Left lung (tissue), 10 donors: Measurements from ENCODE around the gene ZNF407. TPM values are rescaled to one million over a fixed set of nuclear protein-coding genes. Genes with fewer than 3 reads are reported as not detected.
"Not testable (repeated sequence)": the region's sequence is repeated elsewhere in the genome, so short reads cannot be mapped to it uniquely, and the experiment has no call there.

ENCODE experiments used
- ATAC-seq: fragments of 200-7000 bp; cut with Tn5 transposase; one replicate; pipeline ENCODE4 v1.9.1; 2020; ENCODE audit warnings: moderate library complexity
- DNase-seq, 4 donors: peaks; one replicate each; pipeline ENCODE4 v3.0.0-alpha.2; 2013 to 2020
- H3K27ac ChIP-seq, 2 donors: fragments of 200-600 bp; sonication (generic) in 1 of 2; one replicate each; pipeline versions ENCODE4 v1.5.0 to v1.8.0; 2020 to 2021
- H3K27me3 ChIP-seq, 2 donors: fragments of 200-600 bp; sonication (generic) in 1 of 2; one replicate each; pipeline versions ENCODE4 v1.5.0 to v1.8.0; 2020 to 2021
- H3K36me3 ChIP-seq, 2 donors: fragments of 200-600 bp; sonication (generic) in 1 of 2; one replicate each; pipeline versions ENCODE4 v1.5.0 to v1.8.0; 2020 to 2021
- H3K4me1 ChIP-seq, 2 donors: fragments of 200-600 bp; one replicate each; pipeline ENCODE4 v1.8.0; 2021
- H3K4me3 ChIP-seq, 2 donors: fragments of 200-600 bp; sonication (generic) in 1 of 2; one replicate each; pipeline versions ENCODE4 v1.5.0 to v1.8.0; 2020 to 2021; ENCODE audit warnings: mild to moderate bottlenecking in 1 of 2
- H3K9me3 ChIP-seq, 2 donors: fragments of 200-600 bp; sonication (generic) in 1 of 2; one replicate each; pipeline versions ENCODE4 v1.5.0 to v1.8.0; 2020 to 2021
- CTCF ChIP-seq, 2 donors: fragments of 200-600 bp; sonication (generic) in 1 of 2; IDR thresholded peaks; one replicate each; pipeline versions ENCODE4 v1.5.0 to v1.8.0; 2021; ENCODE audit warnings: antibody characterized with exemption in 2 of 2
- intact Hi-C, 2 donors: fragments of 100-400 bp; cut with DNase I; formaldehyde crosslinking; loops; one replicate each; pipeline versions ENCODE4 v1.11.2 to v1.14.2; 2022
- polyA plus RNA-seq, 6 donors: library from polyadenylated mRNA; unstranded; fragments of 120-200 nt; gene quantifications; one replicate each; pipeline ENCODE4 v1.2.1, GENCODE V29; 2013; ENCODE audit not compliant: insufficient read length in 6 of 6
- total RNA-seq, 2 donors: library from RNA; stranded (reverse); fragmentation: NEBNext Ultra II Directional; extraction: Animal tissue kit (Norgen Biotek cat#: 25700); gene quantifications; one replicate each; pipeline ENCODE4 v1.2.1, GENCODE V29; 2021
- donor health status: DM: no; HTN: yes; CAD: no.
- donor health status: DM: no; HTN: no; CAD: no.

Gene ZNF407
- total and polyA plus RNA-seq, 8 donors: 10.3 to 16.7 (median 11.3) TPM

- Histone ChIP-seq H3K27ac (no peak overlapping the region), H3K36me3 (no peaks in the 10 kb centered on the region), H3K27me3 (no peaks in the 10 kb centered on the region), H3K9me3 (peaks cover 0 to 4% of the 10 kb centered on the region in 2 donors), H3K4me3 (no peak overlapping the region), H3K4me1 (peaks cover 0 to 6% of the 10 kb centered on the region in 2 donors)
- intact Hi-C loops: no loop called here
- peak in 1 of 2 donors; percentile 29 for TF ChIP-seq CTCF (IDR thresholded peaks at IDR 0.05)
- DNase-seq (peak in 2 of 4 donors; percentile 30 to 63), ATAC-seq (peak; percentile 98)
These were observed 366.3 kb downstream of the ZNF407 start for GRCh38 chr18:74963820-74964446.

- TF ChIP-seq CTCF (IDR thresholded peaks at IDR 0.05): no peak
- intact Hi-C loops: no loop called here
These were observed 368.0 kb downstream of the ZNF407 start for GRCh38 chr18:74965682-74966081.

GRCh38 chr18:74967438-74967837 is 369.8 kb downstream of the ZNF407 start:
- Histone ChIP-seq H3K4me1 (peaks cover 0 to 6% of the 10 kb centered on the region in 2 donors), H3K36me3 (no peaks in the 10 kb centered on the region), H3K27me3 (no peaks in the 10 kb centered on the region), H3K9me3 (peaks cover 0 to 4% of the 10 kb centered on the region in 2 donors), H3K4me3 (no peak overlapping the region), H3K27ac (no peak overlapping the region)
- TF ChIP-seq CTCF (IDR thresholded peaks at IDR 0.05): no peak
- intact Hi-C loops: no loop called here
- DNase-seq (no peak), ATAC-seq (no peak)

More at GRCh38 chr18:74965682-74966081, 368.0 kb downstream of the ZNF407 start:
- no peak for DNase-seq
- H3K9me3 ChIP-seq: peaks cover 0 to 4% of the 10 kb centered on the region in 2 donors
- H3K4me1 ChIP-seq: peaks cover 0 to 6% of the 10 kb centered on the region in 2 donors
- no peaks in the 10 kb centered on the region for H3K27me3 ChIP-seq
- H3K27ac ChIP-seq: no peak overlapping the region
- H3K4me3 ChIP-seq: no peak overlapping the region
- ATAC-seq: no peak
- H3K36me3 ChIP-seq: no peaks in the 10 kb centered on the region

- no peak for TF ChIP-seq CTCF (IDR thresholded peaks at IDR 0.05)
- no peaks in the 10 kb centered on the region for H3K36me3 ChIP-seq
- DNase-seq (no peak), ATAC-seq (no peak)
- H3K27me3 ChIP-seq: no peaks in the 10 kb centered on the region
- H3K27ac ChIP-seq: no peak overlapping the region
- H3K4me1 ChIP-seq: peaks cover 0 to 6% of the 10 kb centered on the region in 2 donors
- H3K4me3 ChIP-seq: no peak overlapping the region
- intact Hi-C loops: no loop called here
- H3K9me3 ChIP-seq: peaks cover 0 to 4% of the 10 kb centered on the region in 2 donors
These were observed 370.3 kb downstream of the ZNF407 start for GRCh38 chr18:74967979-74968378.

GRCh38 chr18:74971358-74971757 is 373.7 kb downstream of the ZNF407 start:
- H3K4me1 ChIP-seq, intact Hi-C loops, DNase-seq, ATAC-seq, H3K9me3 ChIP-seq, H3K4me3 ChIP-seq, H3K27me3 ChIP-seq, H3K36me3 ChIP-seq: not testable (repeated sequence)
- peak overlapping the region in 1 of 2 donors; percentile 30 for H3K27ac ChIP-seq

- H3K9me3 ChIP-seq, H3K27me3 ChIP-seq, H3K36me3 ChIP-seq, DNase-seq, H3K4me3 ChIP-seq, H3K4me1 ChIP-seq, intact Hi-C loops: not testable (repeated sequence)
- peak overlapping the region in 1 of 2 donors; percentile 30 for H3K27ac ChIP-seq
- peak; percentile 16 for ATAC-seq
These were observed 374.1 kb downstream of the ZNF407 start for GRCh38 chr18:74971776-74972175.
